ENCODE results near the gene OVAAL. TPM values are rescaled to one million over a fixed set of nuclear protein-coding genes. Genes with fewer than 3 reads are reported as not detected.
A peak's percentile ranks its signal among the peaks of the same experiment; 100 is the strongest.

OVAAL gene
- total and polyA plus RNA-seq, 4 donors = 0.17 TPM; not detected in 3

DNA sequence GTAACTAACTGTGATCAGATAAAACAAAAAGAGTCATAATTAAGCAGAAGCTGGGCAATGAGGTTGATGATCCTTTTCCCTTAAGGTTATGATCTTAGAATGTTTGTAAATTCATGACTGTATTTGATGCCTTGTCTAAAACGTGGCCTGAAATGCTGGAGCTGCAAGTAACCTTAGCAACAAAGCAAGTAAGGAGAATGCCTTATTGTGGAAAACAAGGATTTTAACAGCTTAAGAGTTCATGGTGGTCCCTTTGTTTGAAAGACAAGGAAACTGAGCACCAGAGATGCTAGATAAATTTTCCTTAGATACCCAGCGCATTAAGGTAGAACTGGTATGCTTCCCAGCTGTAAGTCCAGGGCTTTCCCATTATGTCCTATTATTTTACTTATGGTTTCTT is 47.4 kb downstream of the OVAAL start:
- Histone ChIP-seq H3K9me3 (ENCODE audit: control insufficient read depth in 4 of 4, insufficient read depth in 3 of 4, low read length in 3 of 4) (no peaks in the 10 kb centered on the region), H3K4me3 (no peak overlapping the region), H3K27me3 (ENCODE audit: control insufficient read depth in 3 of 3, insufficient read depth in 3 of 3, low read length in 2 of 3) (no peaks in the 10 kb centered on the region), H3K36me3 (ENCODE audit: control insufficient read depth in 4 of 4, insufficient read depth in 4 of 4, low read length in 4 of 4) (no peaks in the 10 kb centered on the region), H3K27ac (ENCODE audit: low read depth in 1 of 2, low read length in 1 of 2) (no peak overlapping the region), H3K4me1 (ENCODE audit: control insufficient read depth in 5 of 5, insufficient read depth in 5 of 5, low read length in 5 of 5) (peaks cover 0 to 12% (median 4%) of the 10 kb centered on the region in 5 donors), H3K9ac (ENCODE audit: insufficient read depth in 1 of 2, low read length in 2 of 2) (no peak overlapping the region)
- DNase-seq (no peak), ATAC-seq (ENCODE audit: insufficient read depth, low FRiP score) (no peak)
- TF ChIP-seq, protein P1, sequence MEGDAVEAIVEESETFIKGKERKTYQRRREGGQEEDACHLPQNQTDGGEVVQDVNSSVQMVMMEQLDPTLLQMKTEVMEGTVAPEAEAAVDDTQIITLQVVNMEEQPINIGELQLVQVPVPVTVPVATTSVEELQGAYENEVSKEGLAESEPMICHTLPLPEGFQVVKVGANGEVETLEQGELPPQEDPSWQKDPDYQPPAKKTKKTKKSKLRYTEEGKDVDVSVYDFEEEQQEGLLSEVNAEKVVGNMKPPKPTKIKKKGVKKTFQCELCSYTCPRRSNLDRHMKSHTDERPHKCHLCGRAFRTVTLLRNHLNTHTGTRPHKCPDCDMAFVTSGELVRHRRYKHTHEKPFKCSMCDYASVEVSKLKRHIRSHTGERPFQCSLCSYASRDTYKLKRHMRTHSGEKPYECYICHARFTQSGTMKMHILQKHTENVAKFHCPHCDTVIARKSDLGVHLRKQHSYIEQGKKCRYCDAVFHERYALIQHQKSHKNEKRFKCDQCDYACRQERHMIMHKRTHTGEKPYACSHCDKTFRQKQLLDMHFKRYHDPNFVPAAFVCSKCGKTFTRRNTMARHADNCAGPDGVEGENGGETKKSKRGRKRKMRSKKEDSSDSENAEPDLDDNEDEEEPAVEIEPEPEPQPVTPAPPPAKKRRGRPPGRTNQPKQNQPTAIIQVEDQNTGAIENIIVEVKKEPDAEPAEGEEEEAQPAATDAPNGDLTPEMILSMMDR (IDR thresholded peaks at IDR 0.05; ENCODE audit: control extremely low read depth, extremely low read depth) = no peak
- 78 to 89% methylated on average over 2 of the region's 2 CpGs for WGBS, 2 donors

DNA sequence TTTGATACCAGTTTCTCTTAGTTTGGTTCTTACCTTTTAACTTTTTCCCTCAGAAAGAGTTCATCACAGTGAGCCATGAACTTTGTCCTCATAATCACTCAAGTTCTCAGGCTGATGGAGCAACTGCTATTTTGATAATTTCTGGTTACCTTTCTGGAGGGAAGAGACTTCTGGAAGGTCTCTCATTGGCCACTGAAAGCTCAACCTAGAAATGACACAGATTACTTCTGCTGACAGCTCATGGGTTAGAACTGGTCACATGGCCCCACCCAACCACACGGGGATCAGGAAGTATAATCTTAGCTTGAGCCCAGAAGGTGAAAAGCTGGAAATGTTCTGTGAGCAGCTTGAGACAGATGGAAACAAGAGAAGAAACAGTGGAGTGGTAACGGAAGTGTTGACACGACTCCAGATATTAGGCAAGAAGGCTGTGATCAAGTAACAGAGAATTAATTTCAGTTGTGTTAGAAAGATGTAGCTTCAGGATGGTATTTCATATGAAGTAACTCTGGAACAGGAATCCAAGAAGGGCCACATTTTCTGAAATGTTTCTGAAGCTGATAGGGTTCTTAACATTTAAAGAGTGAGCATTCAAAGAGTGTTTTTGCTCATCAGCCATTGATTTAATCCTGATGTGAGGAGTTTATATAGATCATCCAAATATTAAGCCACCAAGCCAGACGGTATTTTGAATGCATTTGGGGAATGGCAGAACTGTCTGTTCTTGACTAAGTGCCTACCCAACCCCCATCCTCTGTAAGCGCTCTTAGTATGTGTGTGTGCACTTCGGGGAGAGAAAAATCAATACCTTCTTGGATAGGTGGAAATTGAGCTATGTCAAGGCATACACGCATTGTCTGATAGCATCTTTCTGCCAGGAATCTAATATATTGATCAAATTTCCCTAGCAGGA is 51.1 kb downstream of the OVAAL start:
- H3K9ac ChIP-seq (ENCODE audit: insufficient read depth in 1 of 2, low read length in 2 of 2) = no peak overlapping the region
- no peaks in the 10 kb centered on the region for H3K9me3 ChIP-seq (ENCODE audit: control insufficient read depth in 4 of 4, insufficient read depth in 3 of 4, low read length in 3 of 4)
- H3K4me3 ChIP-seq = no peak overlapping the region
- DNase-seq = peak in 2 of 3 donors; percentile 53 to 87
- TF ChIP-seq, protein P1 (IDR thresholded peaks at IDR 0.05; ENCODE audit: control extremely low read depth, extremely low read depth) = no peak
- H3K36me3 ChIP-seq (ENCODE audit: control insufficient read depth in 4 of 4, insufficient read depth in 4 of 4, low read length in 4 of 4) = no peaks in the 10 kb centered on the region
- WGBS, 2 donors = 64 to 67% methylated on average over 7 of the region's 7 CpGs
- H3K4me1 ChIP-seq (ENCODE audit: control insufficient read depth in 5 of 5, insufficient read depth in 5 of 5, low read length in 5 of 5) = peaks cover 0 to 25% (median 1%) of the 10 kb centered on the region in 5 donors
- H3K27me3 ChIP-seq (ENCODE audit: control insufficient read depth in 3 of 3, insufficient read depth in 3 of 3, low read length in 2 of 3) = no peaks in the 10 kb centered on the region
- peak; percentile 12 for ATAC-seq (ENCODE audit: insufficient read depth, low FRiP score)
- peak overlapping the region in 1 of 2 donors; percentile 70 for H3K27ac ChIP-seq (ENCODE audit: low read depth in 1 of 2, low read length in 1 of 2)

DNA sequence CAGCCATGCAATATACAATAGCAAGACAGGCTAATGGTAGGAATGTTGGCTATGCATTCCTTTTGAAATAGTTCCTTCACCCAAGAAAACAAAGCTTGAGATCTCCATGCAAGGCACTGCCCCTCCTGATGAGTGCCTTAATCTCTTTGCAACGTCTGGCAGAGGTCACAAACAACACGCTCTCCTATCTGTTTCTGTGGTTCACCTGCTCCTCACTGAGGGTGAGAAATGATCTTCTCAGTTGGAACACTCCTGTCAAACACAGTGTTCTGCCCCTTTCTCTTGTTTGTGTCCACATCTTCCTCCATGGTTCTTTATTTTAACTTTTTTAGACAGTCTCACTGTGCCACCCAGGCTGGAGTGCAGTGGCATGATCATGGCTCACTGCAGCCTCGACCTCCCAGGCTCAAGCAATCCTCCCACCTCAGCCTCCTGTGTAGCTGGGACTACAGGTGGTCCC is 51.8 kb downstream of the OVAAL start:
- H3K4me1 ChIP-seq (ENCODE audit: control insufficient read depth in 5 of 5, insufficient read depth in 5 of 5, low read length in 5 of 5) = peaks cover 0 to 32% (median 1%) of the 10 kb centered on the region in 5 donors
- TF ChIP-seq, protein P1 (IDR thresholded peaks at IDR 0.05; ENCODE audit: control extremely low read depth, extremely low read depth) = no peak
- H3K27me3 ChIP-seq (ENCODE audit: control insufficient read depth in 3 of 3, insufficient read depth in 3 of 3, low read length in 2 of 3) = no peaks in the 10 kb centered on the region
- H3K27ac ChIP-seq (ENCODE audit: low read depth in 1 of 2, low read length in 1 of 2) = peak overlapping the region in 1 of 2 donors; percentile 49
- 84 to 91% methylated on average over 3 of the region's 3 CpGs for WGBS, 2 donors
- no peak overlapping the region for H3K4me3 ChIP-seq
- H3K36me3 ChIP-seq (ENCODE audit: control insufficient read depth in 4 of 4, insufficient read depth in 4 of 4, low read length in 4 of 4) = no peaks in the 10 kb centered on the region
- DNase-seq (no peak), ATAC-seq (ENCODE audit: insufficient read depth, low FRiP score) (no peak)
- H3K9ac ChIP-seq (ENCODE audit: insufficient read depth in 1 of 2, low read length in 2 of 2) = no peak overlapping the region
- no peaks in the 10 kb centered on the region for H3K9me3 ChIP-seq (ENCODE audit: control insufficient read depth in 4 of 4, insufficient read depth in 3 of 4, low read length in 3 of 4)
